Measurements from ENCODE around the gene CTPS1. TPM values are rescaled to one million over a fixed set of nuclear protein-coding genes. Genes with fewer than 3 reads are reported as not detected.

The CTPS1 gene
- total RNA-seq, 1 experiment from 2014 or later = 91.9 TPM

DNA sequence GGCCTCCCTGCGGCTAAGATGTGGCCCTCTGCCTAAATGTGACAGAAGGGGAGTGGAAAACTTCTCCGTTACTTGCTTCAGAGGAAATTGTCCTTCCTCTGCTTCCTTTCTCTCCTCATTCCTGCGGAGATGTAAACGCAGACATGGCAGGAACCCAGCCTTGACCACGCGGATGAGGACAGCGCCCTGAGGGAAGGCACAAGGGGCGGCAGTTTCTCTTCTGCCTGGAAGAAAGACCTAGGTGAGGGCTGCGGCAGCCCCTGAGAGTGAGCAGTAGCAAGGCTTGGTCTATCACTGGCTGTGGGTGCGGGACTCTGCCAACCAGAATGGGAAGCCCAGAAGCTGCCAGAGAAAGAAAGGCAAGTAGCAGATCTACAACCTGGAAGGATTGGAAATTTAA lies 14.0 kb upstream of the CTPS1 start:
- H3K79me2 ChIP-seq (ENCODE audit: low read depth) = no peaks in the 10 kb centered on the region
- peaks cover 30% of the 10 kb centered on the region for H3F3A ChIP-seq (ENCODE audit: insufficient read depth, low read depth)
- ChIA-PET POLR2A (ENCODE audit: unreplicated experiment) (interaction anchor here (0.6 kb wide), 1 partner anchor 66 kb away, joined by 4 read pairs; no protein-coding TSS in a partner anchor), CTCF (no interaction called here)
- no peaks in the 10 kb centered on the region for H3K9me2 ChIP-seq (ENCODE audit: insufficient read depth)
- H3K27me3 ChIP-seq (ENCODE audit: insufficient read depth, low read depth) = no peaks in the 10 kb centered on the region
- intact Hi-C loops (cut with micrococcal nuclease; ENCODE audit: unreplicated experiment) = no loop called here
- H3K4me1 ChIP-seq (replicated peaks; ENCODE audit: insufficient read depth) = peaks cover 30% of the 10 kb centered on the region
- no peaks in the 10 kb centered on the region for H3K9me3 ChIP-seq (ENCODE audit: insufficient read depth, low read depth)
- H3K4me2 ChIP-seq = no peak overlapping the region
- no peak for TF ChIP-seq EZH2 (IDR thresholded peaks at IDR 0.05; ENCODE audit: low read depth)
- TF ChIP-seq, protein P1, sequence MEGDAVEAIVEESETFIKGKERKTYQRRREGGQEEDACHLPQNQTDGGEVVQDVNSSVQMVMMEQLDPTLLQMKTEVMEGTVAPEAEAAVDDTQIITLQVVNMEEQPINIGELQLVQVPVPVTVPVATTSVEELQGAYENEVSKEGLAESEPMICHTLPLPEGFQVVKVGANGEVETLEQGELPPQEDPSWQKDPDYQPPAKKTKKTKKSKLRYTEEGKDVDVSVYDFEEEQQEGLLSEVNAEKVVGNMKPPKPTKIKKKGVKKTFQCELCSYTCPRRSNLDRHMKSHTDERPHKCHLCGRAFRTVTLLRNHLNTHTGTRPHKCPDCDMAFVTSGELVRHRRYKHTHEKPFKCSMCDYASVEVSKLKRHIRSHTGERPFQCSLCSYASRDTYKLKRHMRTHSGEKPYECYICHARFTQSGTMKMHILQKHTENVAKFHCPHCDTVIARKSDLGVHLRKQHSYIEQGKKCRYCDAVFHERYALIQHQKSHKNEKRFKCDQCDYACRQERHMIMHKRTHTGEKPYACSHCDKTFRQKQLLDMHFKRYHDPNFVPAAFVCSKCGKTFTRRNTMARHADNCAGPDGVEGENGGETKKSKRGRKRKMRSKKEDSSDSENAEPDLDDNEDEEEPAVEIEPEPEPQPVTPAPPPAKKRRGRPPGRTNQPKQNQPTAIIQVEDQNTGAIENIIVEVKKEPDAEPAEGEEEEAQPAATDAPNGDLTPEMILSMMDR (conservative IDR thresholded peaks at IDR 0.05) = no peak
- H2AFZ ChIP-seq = no peak overlapping the region
- BruUV-seq (replicated peaks) = no TSS peak
- H3K36me3 ChIP-seq (ENCODE audit: low read depth) = no peaks in the 10 kb centered on the region
- no peak overlapping the region for H3K27ac ChIP-seq
- H3K4me3 ChIP-seq = no peak overlapping the region
- no peak for DNase-seq
- no peaks in the 10 kb centered on the region for H4K20me1 ChIP-seq (ENCODE audit: insufficient read depth)

DNA sequence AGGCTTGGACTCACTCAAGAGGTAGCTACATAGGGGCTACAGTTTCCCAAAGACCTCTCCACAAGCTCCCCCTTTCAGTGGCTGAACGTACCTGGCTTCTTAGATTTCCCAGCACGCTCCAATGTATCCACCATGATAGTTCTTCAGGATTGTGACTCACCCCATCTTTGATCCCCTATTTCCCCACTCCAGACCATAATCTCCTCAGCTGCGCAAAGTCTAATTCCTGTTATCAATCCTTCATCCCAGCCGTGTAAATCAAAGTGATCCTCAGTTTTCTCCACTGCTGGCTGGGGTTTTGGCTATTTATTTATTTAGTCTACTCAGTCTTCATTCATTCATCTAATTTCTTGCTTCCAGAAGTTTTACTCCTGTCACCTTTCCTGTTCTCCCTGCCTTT lies 13.1 kb upstream of the CTPS1 start:
- TF ChIP-seq, protein P1 (conservative IDR thresholded peaks at IDR 0.05) = no peak
- TF ChIP-seq EZH2 (IDR thresholded peaks at IDR 0.05; ENCODE audit: low read depth) = no peak
- Histone ChIP-seq H3K4me2 (no peak overlapping the region), H3F3A (ENCODE audit: insufficient read depth, low read depth) (peaks cover 30% of the 10 kb centered on the region), H3K4me1 (replicated peaks; ENCODE audit: insufficient read depth) (peaks cover 30% of the 10 kb centered on the region), H3K27ac (peak overlapping the region; percentile 93), H3K9me2 (ENCODE audit: insufficient read depth) (no peaks in the 10 kb centered on the region), H3K27me3 (ENCODE audit: insufficient read depth, low read depth) (no peaks in the 10 kb centered on the region), H3K4me3 (no peak overlapping the region), H4K20me1 (ENCODE audit: insufficient read depth) (no peaks in the 10 kb centered on the region), H3K79me2 (ENCODE audit: low read depth) (no peaks in the 10 kb centered on the region), H2AFZ (no peak overlapping the region), H3K36me3 (ENCODE audit: low read depth) (no peaks in the 10 kb centered on the region), H3K9me3 (ENCODE audit: insufficient read depth, low read depth) (no peaks in the 10 kb centered on the region)
- CTCF ChIA-PET = no interaction called here
- POLR2A ChIA-PET (ENCODE audit: unreplicated experiment) = interaction anchor here (0.5 to 0.7 kb wide), 3 partner anchors 13 to 794 kb away, joined by 3 read pairs; partner anchors contain the start of gene CTPS1
- no TSS peak for BruUV-seq (replicated peaks)
- intact Hi-C loops (cut with micrococcal nuclease; ENCODE audit: unreplicated experiment) = no loop called here
- DNase-seq = no peak

DNA sequence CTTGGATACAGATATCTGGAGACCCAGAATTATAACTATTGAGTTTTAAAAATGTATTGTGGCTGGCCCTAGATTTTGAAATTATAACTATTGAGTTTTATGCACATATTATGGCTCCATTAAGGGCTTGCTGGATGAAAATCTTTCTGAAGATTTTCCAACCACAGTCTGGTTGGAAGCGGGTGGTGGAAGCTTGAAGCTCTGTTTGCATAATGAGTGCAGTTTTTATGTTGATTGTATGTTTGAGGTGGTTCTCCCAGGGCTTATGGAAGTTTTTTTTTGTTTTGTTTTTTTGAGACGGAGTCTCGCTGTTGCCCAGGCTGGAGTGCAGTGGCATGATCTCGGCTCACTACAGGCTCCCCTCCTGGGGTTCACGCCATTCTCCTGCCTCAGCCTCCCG lies 10.1 kb upstream of the CTPS1 start:
- peak overlapping the region; percentile 93 for H3K27ac ChIP-seq
- no peaks in the 10 kb centered on the region for H3K9me2 ChIP-seq (ENCODE audit: insufficient read depth)
- H3F3A ChIP-seq (ENCODE audit: insufficient read depth, low read depth) = peaks cover 30% of the 10 kb centered on the region
- no peaks in the 10 kb centered on the region for H4K20me1 ChIP-seq (ENCODE audit: insufficient read depth)
- intact Hi-C loops (cut with micrococcal nuclease; ENCODE audit: unreplicated experiment) = no loop called here
- H3K36me3 ChIP-seq (ENCODE audit: low read depth) = no peaks in the 10 kb centered on the region
- BruUV-seq (replicated peaks) = no TSS peak
- no peak overlapping the region for H3K4me2 ChIP-seq
- DNase-seq = no peak
- no peaks in the 10 kb centered on the region for H3K79me2 ChIP-seq (ENCODE audit: low read depth)
- no peak overlapping the region for H2AFZ ChIP-seq
- TF ChIP-seq EZH2 (IDR thresholded peaks at IDR 0.05; ENCODE audit: low read depth) = no peak
- TF ChIP-seq, protein P1 (conservative IDR thresholded peaks at IDR 0.05) = no peak
- H3K4me1 ChIP-seq (replicated peaks; ENCODE audit: insufficient read depth) = peaks cover 30% of the 10 kb centered on the region
- ChIA-PET POLR2A (ENCODE audit: unreplicated experiment) (interaction anchor here (0.6 kb wide), 1 partner anchor 92 kb away, joined by 6 read pairs; no protein-coding TSS in a partner anchor), CTCF (no interaction called here)
- H3K9me3 ChIP-seq (ENCODE audit: insufficient read depth, low read depth) = no peaks in the 10 kb centered on the region
- no peak overlapping the region for H3K4me3 ChIP-seq
- no peaks in the 10 kb centered on the region for H3K27me3 ChIP-seq (ENCODE audit: insufficient read depth, low read depth)
